NCI-H1694 treated with DMSO at 0.1 percent for 48 hours (cell line): Measurements from ENCODE around the gene ARRDC1.
"Not testable (repeated sequence)": the region's sequence is repeated elsewhere in the genome, so short reads cannot be mapped to it uniquely, and the experiment has no call there.

Experiments used
- DNase-seq: peaks from one replicate; lab custom pipeline; 2025; lab: John Stamatoyannopoulos, UW

ARRDC1 gene

DNA sequence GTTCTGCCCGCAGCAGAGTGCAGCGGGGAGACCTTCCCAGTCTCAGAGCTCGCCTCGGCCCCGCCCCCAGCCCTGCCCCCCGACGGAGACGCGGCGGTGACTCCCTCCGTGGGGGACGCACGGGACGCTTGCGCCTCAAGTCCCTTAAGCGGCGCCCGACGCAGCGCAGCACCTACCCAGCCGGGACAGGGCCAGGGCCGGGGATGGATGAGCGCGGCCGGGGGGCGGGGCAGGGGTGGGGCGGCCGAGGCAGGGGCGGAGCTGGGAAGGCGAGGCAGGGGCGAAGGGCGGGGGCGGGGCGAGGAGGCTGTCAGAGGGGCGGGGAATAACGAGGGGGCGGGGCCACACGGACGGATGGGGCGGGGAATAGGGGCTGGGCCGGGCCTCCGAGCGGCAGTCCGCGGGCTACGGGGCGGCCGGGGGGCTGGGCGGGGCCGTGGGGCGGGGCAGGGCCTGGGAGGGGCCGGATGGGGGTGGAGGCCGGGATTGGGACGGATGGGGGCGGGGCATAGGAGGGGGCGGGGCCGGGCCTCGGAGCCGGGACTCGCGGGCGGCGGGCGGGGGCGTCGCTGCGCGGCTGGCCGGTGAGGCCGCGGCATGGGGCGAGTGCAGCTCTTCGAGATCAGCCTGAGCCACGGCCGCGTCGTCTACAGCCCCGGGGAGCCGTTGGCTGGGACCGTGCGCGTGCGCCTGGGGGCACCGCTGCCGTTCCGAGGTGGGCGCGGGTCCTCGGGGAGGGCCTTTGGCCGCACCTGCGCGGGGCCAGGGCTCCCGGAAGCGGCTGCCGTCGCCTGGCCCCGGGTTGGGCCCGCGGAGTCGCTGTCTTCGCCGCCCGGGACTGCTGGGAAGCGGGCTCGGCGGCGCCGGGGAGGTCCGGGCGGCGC, at the start of gene ARRDC1:
TSS of gene ARRDC1 (plus strand) at position 566 of the 884 bp plus-strand sequence. CDS start at position 598, 32 bp downstream.
- DNase-seq, result peak; percentile 77

DNA sequence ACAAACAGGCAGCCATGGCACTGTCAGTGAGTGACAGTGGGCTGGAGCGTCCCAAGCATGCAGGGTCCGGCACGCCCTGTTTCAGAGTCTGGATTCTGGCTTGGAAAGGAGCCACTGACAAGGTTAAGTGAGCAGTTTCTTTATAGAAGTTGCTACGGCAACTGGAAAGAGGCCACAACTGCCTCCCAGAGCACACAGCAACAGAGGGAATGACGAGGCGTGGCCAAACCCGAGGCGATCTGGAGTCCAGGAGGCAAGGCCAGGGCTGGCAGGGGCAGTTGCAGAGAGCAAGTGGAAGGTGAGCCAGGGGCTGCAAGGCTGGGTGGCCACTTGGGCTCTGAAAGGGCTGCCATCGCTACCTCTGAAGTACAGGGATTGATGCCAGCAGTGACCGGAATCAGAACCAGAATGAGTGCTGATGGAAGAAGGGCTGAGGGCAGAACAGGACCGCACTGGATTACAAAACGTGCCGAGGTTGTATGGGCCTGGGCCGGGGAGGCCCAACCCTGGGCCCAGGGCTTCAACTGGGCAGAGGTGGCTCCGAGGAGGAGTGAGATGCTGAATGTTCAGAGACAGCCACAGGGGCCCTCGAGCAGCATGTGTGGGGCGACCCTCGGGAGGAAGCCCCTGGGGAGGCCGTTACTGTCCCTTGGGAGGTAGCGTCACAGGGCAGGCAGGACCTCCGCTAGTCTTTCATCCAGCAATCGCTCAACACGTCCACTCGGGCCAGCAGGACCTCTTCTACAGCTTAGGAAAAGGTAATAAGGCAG, 49.2 kb upstream of the ARRDC1 start:
- DNase-seq, result no peak

DNA sequence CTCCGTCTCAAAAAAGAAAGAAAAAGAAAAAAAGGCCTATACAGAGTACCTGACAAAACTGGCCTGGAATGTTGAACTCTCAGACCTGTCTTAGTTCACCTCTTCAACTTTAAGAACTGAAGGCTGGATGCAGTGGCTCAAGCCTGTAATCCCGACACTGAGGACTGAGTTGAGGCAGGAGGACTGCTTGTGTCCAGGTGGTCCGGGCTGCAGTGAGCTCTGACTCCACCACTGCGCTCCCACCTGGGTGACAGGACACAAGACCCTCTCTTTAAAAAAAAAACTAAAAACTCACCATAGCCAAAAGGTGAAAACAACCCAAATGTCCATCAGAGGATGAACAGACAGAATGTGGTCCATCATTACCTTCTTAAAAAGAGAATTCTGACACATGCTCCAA, 47.4 kb upstream of the ARRDC1 start:
- DNase-seq, result no peak

- DNase-seq, result no peak
Observed at GRCh38 chr9:137564134-137564533, 41.4 kb upstream of the ARRDC1 start.

DNA sequence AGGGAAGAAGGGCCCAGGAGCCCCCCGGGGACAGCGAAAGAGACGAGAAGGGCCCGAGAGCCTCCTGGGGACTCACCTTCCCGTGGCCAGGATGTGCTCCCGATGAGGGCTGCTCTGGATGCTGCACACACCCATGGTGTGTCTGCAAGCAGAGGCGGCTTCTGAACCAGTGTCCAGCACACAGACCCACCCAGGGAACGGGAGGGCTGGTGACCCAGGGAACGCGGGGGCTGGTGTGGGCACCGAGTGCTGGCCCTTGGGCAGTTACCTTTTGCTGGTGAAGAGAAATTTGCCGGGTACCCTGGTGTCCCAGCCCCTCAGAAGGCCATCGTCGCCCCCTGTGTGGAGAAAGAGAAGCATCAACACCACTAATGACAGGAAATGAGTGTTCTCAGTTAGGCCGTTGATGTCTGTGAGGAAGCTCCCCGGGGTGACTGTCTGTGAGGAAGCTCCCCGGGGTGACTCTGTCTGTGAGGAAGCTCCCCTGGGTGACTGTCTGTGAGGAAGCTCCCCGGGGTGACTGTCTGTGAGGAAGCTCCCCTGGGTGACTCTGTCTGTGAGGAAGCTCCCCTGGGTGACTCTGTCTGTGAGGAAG, 40.6 kb upstream of the ARRDC1 start:
- no peak for DNase-seq

- not testable (repeated sequence) for DNase-seq
Observed at GRCh38 chr9:137568445-137568844, 37.0 kb upstream of the ARRDC1 start.

DNA sequence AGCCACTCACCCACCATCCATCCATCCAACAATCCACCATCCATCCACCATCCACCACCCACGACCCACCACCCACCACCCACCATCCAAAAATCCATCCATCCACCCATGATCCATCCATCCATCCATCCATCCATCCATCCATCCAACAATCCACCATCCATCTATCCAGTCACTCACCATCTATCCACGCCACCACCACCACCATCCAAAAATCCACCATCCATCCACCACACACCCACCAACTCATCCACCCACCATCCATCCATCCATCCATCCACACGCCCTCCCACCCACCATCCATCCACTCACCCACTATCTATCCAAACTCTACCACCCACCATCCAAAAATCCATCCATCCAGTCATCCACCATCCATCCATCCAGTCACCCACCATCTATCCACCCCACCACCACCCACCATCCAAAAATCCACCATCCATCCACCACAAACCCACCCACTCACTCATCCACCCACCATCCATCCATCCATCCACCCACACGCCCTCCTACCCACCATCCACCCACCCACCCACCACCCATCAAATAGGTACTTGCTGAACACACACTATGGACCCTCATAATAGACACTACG, 35.8 kb upstream of the ARRDC1 start:
- no peak for DNase-seq

DNA sequence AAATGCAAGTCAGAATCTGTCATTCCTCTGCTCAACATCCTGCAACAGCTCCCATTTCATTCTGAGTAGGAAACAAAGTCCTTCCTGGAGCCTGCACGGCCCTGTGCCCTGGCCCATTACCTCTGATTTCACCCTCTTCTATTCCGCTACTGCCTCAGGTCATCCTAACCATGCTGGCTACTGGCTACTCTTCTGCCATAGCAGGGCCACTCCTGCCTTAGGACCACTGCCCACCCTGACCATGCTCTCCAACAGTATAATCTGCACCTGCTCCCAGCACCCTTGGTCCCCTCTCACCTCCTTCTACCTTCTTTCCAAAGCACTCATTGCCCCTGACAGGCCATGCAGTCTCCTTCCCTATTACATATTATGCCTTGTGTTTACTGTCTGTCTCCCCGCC, 34.9 kb upstream of the ARRDC1 start:
- DNase-seq, result no peak

DNA sequence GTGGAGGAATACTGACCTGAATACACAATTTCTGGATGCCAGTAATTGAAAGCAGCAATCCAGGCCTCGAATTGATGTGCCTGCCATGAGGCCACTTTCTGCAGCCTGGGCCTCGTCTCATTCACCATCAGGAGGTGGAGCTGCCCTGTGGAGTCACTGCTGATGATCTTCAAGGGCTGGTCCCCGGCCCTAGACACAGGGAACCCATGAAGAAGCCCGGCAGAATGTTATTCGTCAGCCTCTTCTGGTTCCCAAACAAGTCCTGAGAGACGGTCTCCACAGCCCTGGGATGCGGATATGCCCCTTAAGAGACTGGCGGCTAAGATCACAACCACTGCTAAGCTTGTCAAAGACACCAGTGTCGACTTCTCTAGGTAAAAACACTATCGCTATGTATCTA, 31.3 kb upstream of the ARRDC1 start:
- no peak for DNase-seq

GRCh38 chr9:137575364-137575715, 30.1 kb upstream of the ARRDC1 start:
- DNase-seq, result no peak

- DNase-seq, result no peak
Observed at GRCh38 chr9:137575716-137576411, 29.6 kb upstream of the ARRDC1 start.

- DNase-seq, result peak; percentile 50
Observed at GRCh38 chr9:137578518-137579258, 26.8 kb upstream of the ARRDC1 start, which contains the start of gene DPH7. Gene DPH7, minus strand, starts transcription at chr9:137578925. Its CDS starts 148 bp downstream, at chr9:137578777.

GRCh38 chr9:137579259-137579604, 26.3 kb upstream of the ARRDC1 start:
- no peak for DNase-seq

DNA sequence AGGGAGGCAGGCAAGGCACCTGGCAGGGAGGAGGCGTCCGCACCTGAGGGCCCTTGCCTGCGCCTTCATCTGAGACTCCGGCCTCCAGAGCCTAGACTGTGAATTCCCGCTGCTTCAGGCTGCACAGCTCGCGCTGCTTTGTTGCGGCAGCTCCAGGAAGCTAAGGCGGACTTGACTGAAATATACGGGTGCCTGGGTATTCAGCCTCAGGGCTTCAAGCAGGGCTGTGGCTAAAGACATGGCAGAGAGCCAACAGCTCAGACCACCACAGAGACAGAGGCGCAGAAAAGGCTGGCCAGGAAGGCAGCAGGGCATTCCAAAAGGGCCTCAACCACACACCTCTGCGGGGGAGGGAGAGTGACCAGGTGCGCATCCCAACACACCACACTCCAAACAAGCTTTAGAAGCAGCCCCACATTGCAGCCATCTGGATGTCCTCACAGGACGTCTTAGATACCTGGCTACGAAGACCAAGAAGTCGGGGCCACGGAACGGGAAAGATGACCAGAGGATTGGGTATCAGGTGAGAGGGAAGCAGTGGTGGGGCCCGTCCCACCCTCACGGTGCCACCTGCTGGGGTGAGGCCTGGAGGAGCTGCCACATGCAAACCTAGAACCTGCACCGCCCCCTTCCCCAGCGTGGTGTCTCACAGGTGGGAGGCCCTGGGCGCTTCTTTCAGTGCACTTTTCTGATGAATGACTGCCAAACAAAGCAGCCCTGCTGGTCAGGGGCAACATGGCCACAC, 25.1 kb upstream of the ARRDC1 start:
- DNase-seq, result no peak

GRCh38 chr9:137580954-137581322, 24.5 kb upstream of the ARRDC1 start:
- no peak for DNase-seq

- no peak for DNase-seq
Observed at GRCh38 chr9:137581361-137582285, 23.9 kb upstream of the ARRDC1 start.

- peak; percentile 17 for DNase-seq
Observed at GRCh38 chr9:137582286-137582860, 23.1 kb upstream of the ARRDC1 start.

DNA sequence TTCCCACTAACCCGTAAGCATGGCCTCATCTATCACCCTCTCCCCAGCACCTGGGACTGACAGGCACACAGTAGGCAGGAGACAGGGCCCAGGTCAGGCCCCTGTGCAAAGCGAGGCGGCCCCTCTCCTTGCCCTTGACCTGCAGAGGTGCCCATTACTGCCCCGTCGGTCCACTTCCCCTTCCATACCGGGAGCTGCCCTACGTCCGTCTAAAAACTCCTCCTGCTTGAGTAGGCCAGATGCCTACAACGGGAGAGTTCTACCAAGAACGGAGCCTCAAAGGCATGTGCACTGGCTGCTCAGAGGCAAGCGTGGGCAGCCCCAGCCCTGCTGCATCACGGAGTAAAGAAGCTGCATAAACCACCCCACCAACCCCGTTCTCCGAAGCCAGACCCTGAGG, 22.1 kb upstream of the ARRDC1 start:
- no peak for DNase-seq

DNA sequence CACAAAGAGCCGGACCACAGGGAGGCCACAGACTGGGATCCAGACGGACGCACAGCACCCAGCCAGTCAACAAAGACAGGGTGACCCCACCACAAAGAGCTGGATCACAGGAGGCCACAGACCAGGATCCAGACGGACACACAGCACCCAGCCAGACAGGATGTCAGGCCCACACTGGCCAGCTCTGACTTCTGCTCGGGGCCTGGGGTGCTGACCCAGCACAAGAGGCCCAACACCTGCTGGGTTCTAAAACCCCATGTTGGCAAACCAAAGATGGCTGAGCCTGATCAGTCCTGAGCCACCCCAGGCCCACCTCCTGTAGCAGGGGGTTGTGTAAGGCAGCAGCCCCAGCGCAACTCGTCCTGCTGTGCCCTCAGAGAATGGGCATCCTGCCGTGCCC, 21.5 kb upstream of the ARRDC1 start:
- DNase-seq, result no peak
